ENCODE measurements around the gene PDXDC1. TPM values are rescaled to one million over a fixed set of nuclear protein-coding genes. Genes with fewer than 3 reads are reported as not detected.
"Not testable (repeated sequence)": the region's sequence is repeated elsewhere in the genome, so short reads cannot be mapped to it uniquely, and the experiment has no call there.

Gene PDXDC1
- polyA plus RNA-seq, 1 donor from 2014 or later = 31.7 TPM

GRCh38 chr16:15154005-15154404 is 179.2 kb downstream of the PDXDC1 start:
- not testable (repeated sequence) for H3K9me3 Mint-ChIP-seq, H3K27me3 Mint-ChIP-seq, H3K4me1 Mint-ChIP-seq, H3K27ac Mint-ChIP-seq, H3K36me3 Mint-ChIP-seq
- H3K4me3 Mint-ChIP-seq = peak overlapping the region in 1 of 4 donors; percentile 70

GRCh38 chr16:15154650-15155562 is 180.1 kb downstream of the PDXDC1 start:
- not testable (repeated sequence) for H3K36me3 Mint-ChIP-seq
- peak overlapping the region in 3 of 4 donors; percentile 70 to 92 (median 89) for H3K4me3 Mint-ChIP-seq

GRCh38 chr16:15157644-15158043 is 182.8 kb downstream of the PDXDC1 start:
- not testable (repeated sequence) for H3K36me3 Mint-ChIP-seq

More at GRCh38 chr16:15154650-15155562, 180.1 kb downstream of the PDXDC1 start:
- H3K4me1 Mint-ChIP-seq, H3K9me3 Mint-ChIP-seq, H3K27ac Mint-ChIP-seq, H3K27me3 Mint-ChIP-seq: not testable (repeated sequence)

GRCh38 chr16:15159671-15160070 is 184.8 kb downstream of the PDXDC1 start:
- H3K4me1 Mint-ChIP-seq, H3K27me3 Mint-ChIP-seq, H3K4me3 Mint-ChIP-seq, H3K9me3 Mint-ChIP-seq, H3K27ac Mint-ChIP-seq, H3K36me3 Mint-ChIP-seq: not testable (repeated sequence)

More at GRCh38 chr16:15157644-15158043, 182.8 kb downstream of the PDXDC1 start:
- not testable (repeated sequence) for H3K9me3 Mint-ChIP-seq, H3K27ac Mint-ChIP-seq, H3K4me1 Mint-ChIP-seq, H3K4me3 Mint-ChIP-seq, H3K27me3 Mint-ChIP-seq

GRCh38 chr16:15160571-15160970 is 185.7 kb downstream of the PDXDC1 start:
- H3K27me3 Mint-ChIP-seq, H3K36me3 Mint-ChIP-seq, H3K4me3 Mint-ChIP-seq, H3K27ac Mint-ChIP-seq, H3K4me1 Mint-ChIP-seq, H3K9me3 Mint-ChIP-seq: not testable (repeated sequence)

- H3K27ac Mint-ChIP-seq, H3K36me3 Mint-ChIP-seq, H3K4me1 Mint-ChIP-seq, H3K4me3 Mint-ChIP-seq, H3K9me3 Mint-ChIP-seq, H3K27me3 Mint-ChIP-seq: not testable (repeated sequence)
Measured at GRCh38 chr16:15163055-15163454, 188.2 kb downstream of the PDXDC1 start.

GRCh38 chr16:15166177-15166576 is 191.4 kb downstream of the PDXDC1 start:
- H3K4me1 Mint-ChIP-seq, H3K9me3 Mint-ChIP-seq, H3K27me3 Mint-ChIP-seq, H3K36me3 Mint-ChIP-seq, H3K27ac Mint-ChIP-seq, H3K4me3 Mint-ChIP-seq: not testable (repeated sequence)

GRCh38 chr16:15168303-15168702 is 193.5 kb downstream of the PDXDC1 start:
- not testable (repeated sequence) for H3K4me1 Mint-ChIP-seq, H3K9me3 Mint-ChIP-seq, H3K36me3 Mint-ChIP-seq, H3K27me3 Mint-ChIP-seq, H3K27ac Mint-ChIP-seq, H3K4me3 Mint-ChIP-seq

GRCh38 chr16:15168953-15169652 is 194.3 kb downstream of the PDXDC1 start:
- H3K9me3 Mint-ChIP-seq, H3K4me3 Mint-ChIP-seq, H3K27me3 Mint-ChIP-seq, H3K36me3 Mint-ChIP-seq, H3K27ac Mint-ChIP-seq, H3K4me1 Mint-ChIP-seq: not testable (repeated sequence)

- not testable (repeated sequence) for H3K36me3 Mint-ChIP-seq, H3K4me3 Mint-ChIP-seq
Measured at GRCh38 chr16:15179909-15180308, 205.1 kb downstream of the PDXDC1 start.

GRCh38 chr16:15180946-15181345 is 206.1 kb downstream of the PDXDC1 start:
- H3K36me3 Mint-ChIP-seq, H3K27ac Mint-ChIP-seq, H3K9me3 Mint-ChIP-seq, H3K4me1 Mint-ChIP-seq, H3K4me3 Mint-ChIP-seq, H3K27me3 Mint-ChIP-seq: not testable (repeated sequence)

More at GRCh38 chr16:15179909-15180308, 205.1 kb downstream of the PDXDC1 start:
- not testable (repeated sequence) for H3K9me3 Mint-ChIP-seq, H3K27me3 Mint-ChIP-seq, H3K27ac Mint-ChIP-seq, H3K4me1 Mint-ChIP-seq

GRCh38 chr16:15184000-15184399 is 209.2 kb downstream of the PDXDC1 start:
- not testable (repeated sequence) for H3K9me3 Mint-ChIP-seq

More at GRCh38 chr16:15184000-15184399, 209.2 kb downstream of the PDXDC1 start:
- not testable (repeated sequence) for H3K4me3 Mint-ChIP-seq, H3K4me1 Mint-ChIP-seq, H3K27me3 Mint-ChIP-seq, H3K27ac Mint-ChIP-seq, H3K36me3 Mint-ChIP-seq

Other genes starting within 250 kb of the PDXDC1 start
- gene NPIPA2, start 232.5 kb upstream of the PDXDC1 start, polyA plus RNA-seq = not detected
- gene NOMO1, start 141.3 kb upstream of the PDXDC1 start, polyA plus RNA-seq = 41.0 TPM
- 3.3 TPM for gene NPIPA1, start 37.6 kb upstream of the PDXDC1 start, polyA plus RNA-seq
- gene NTAN1, start 81.0 kb downstream of the PDXDC1 start, polyA plus RNA-seq = 58.0 TPM
- 26.1 TPM for gene RRN3, start 119.2 kb downstream of the PDXDC1 start, polyA plus RNA-seq